Esophagus mucosa (tissue), 1 donor: ENCODE results near the gene WDFY2. TPM values are rescaled to one million over a fixed set of nuclear protein-coding genes. Genes with fewer than 3 reads are reported as not detected.
"Not testable (repeated sequence)": the region's sequence is repeated elsewhere in the genome, so short reads cannot be mapped to it uniquely, and the experiment has no call there.

Experiments
- ATAC-seq: fragments of 200-7000 bp; cut with Tn5 transposase; one replicate; pipeline ENCODE4 v1.9.1; 2020
- total RNA-seq: library from RNA; stranded (reverse); gene quantifications from one replicate; pipeline ENCODE4 v1.2.4, GENCODE V29; 2023
- donor health status: DM: yes; HTN: yes; CAD: no.

Gene WDFY2
- total RNA-seq, 1 donor from 2014 or later, result 15.9 TPM

- no peak for ATAC-seq
Observed at GRCh38 chr13:51668580-51669195, 84.4 kb downstream of the WDFY2 start.

GRCh38 chr13:51673165-51673564 is 88.9 kb downstream of the WDFY2 start:
- ATAC-seq, result no peak

GRCh38 chr13:51674276-51674675 is 90.0 kb downstream of the WDFY2 start:
- ATAC-seq, result peak; percentile 99

GRCh38 chr13:51675385-51675784 is 91.1 kb downstream of the WDFY2 start:
- peak; percentile 80 for ATAC-seq

GRCh38 chr13:51675877-51676276 is 91.6 kb downstream of the WDFY2 start:
- ATAC-seq, result peak; percentile 15

GRCh38 chr13:51676739-51677138 is 92.5 kb downstream of the WDFY2 start:
- no peak for ATAC-seq

- ATAC-seq, result no peak
Observed at GRCh38 chr13:51678420-51678819, 94.2 kb downstream of the WDFY2 start.

- no peak for ATAC-seq
Observed at GRCh38 chr13:51679616-51680015, 95.4 kb downstream of the WDFY2 start.

- peak; percentile 88 for ATAC-seq
Observed at GRCh38 chr13:51681037-51681678, 96.9 kb downstream of the WDFY2 start.

GRCh38 chr13:51682686-51683085 is 98.4 kb downstream of the WDFY2 start:
- no peak for ATAC-seq

- ATAC-seq, result peak; percentile 34
Observed at GRCh38 chr13:51683597-51683996, 99.3 kb downstream of the WDFY2 start.

- no peak for ATAC-seq
Observed at GRCh38 chr13:51684076-51684475, 99.8 kb downstream of the WDFY2 start.

GRCh38 chr13:51687947-51688714 is 103.9 kb downstream of the WDFY2 start:
- no peak for ATAC-seq

GRCh38 chr13:51688937-51689662 is 104.8 kb downstream of the WDFY2 start:
- no peak for ATAC-seq

GRCh38 chr13:51689663-51689996 is 105.4 kb downstream of the WDFY2 start:
- no peak for ATAC-seq

- ATAC-seq, result not testable (repeated sequence)
Observed at GRCh38 chr13:51695677-51696076, 111.4 kb downstream of the WDFY2 start.

- ATAC-seq, result no peak
Observed at GRCh38 chr13:51697181-51697580, 112.9 kb downstream of the WDFY2 start.

- no peak for ATAC-seq
Observed at GRCh38 chr13:51697855-51698254, 113.6 kb downstream of the WDFY2 start.

GRCh38 chr13:51698352-51698751 is 114.1 kb downstream of the WDFY2 start:
- no peak for ATAC-seq

GRCh38 chr13:51704399-51705313 is 120.4 kb downstream of the WDFY2 start:
- no peak for ATAC-seq

- no peak for ATAC-seq
Observed at GRCh38 chr13:51707461-51707860, 123.2 kb downstream of the WDFY2 start.

- ATAC-seq, result no peak
Observed at GRCh38 chr13:51713807-51714206, 129.5 kb downstream of the WDFY2 start.
